Neuronal stem cell (in vitro differentiated cells): ENCODE measurements around the gene SYNE1.
A peak's percentile ranks its signal among the peaks of the same experiment; 100 is the strongest.

ENCODE experiments used
- DNase-seq: peaks from one replicate; pipeline ENCODE4 v3.0.0-alpha.2; 2013; ENCODE audit warnings: low spot score
- H2AFZ ChIP-seq: one replicate; pipeline ENCODE4 v1.6.1; 2013; ENCODE audit warnings: mild to moderate bottlenecking, low read length, inconsistent platforms
- H2AK5ac ChIP-seq: 2 replicates; pipeline ENCODE4 v1.6.1; 2013; ENCODE audit warnings: low read depth, mild to moderate bottlenecking, inconsistent platforms, low read length, moderate library complexity, mixed read lengths
- H2BK120ac ChIP-seq: 2 replicates; pipeline ENCODE4 v1.6.1; 2013; ENCODE audit warnings: low read depth, mild to moderate bottlenecking, inconsistent platforms, low read length, moderate library complexity, mixed read lengths
- H2BK12ac ChIP-seq: one replicate; pipeline ENCODE4 v1.6.1; 2013; ENCODE audit warnings: low read length, inconsistent platforms
- H2BK15ac ChIP-seq: 2 replicates; pipeline ENCODE4 v1.6.1; 2013; ENCODE audit warnings: mild to moderate bottlenecking, low read length, inconsistent platforms, mixed read lengths
- H2BK5ac ChIP-seq: one replicate; pipeline ENCODE4 v1.6.1; 2013; ENCODE audit warnings: inconsistent platforms, mild to moderate bottlenecking, low read length, moderate library complexity
- H3K14ac ChIP-seq: one replicate; pipeline ENCODE4 v1.6.1; 2013; ENCODE audit warnings: low read length, inconsistent platforms
- H3K18ac ChIP-seq: 2 replicates; pipeline ENCODE4 v1.6.1; 2013; ENCODE audit warnings: low read length, inconsistent platforms
- H3K23ac ChIP-seq: 2 replicates; pipeline ENCODE4 v1.6.1; 2013; ENCODE audit warnings: low read depth, mild to moderate bottlenecking, mixed read lengths, low read length, inconsistent platforms; ENCODE audit not compliant: poor library complexity
- H3K27ac ChIP-seq: replicated peaks from 3 replicates; pipeline ENCODE4 v1.5.1; 2013; ENCODE audit warnings: low read length, inconsistent platforms
- H3K27me3 ChIP-seq, 3 experiments: 2 replicates each; pipeline ENCODE4 v1.6.1; 2013; ENCODE audit warnings: low read length in 3 of 3, mild to moderate bottlenecking in 2 of 3, inconsistent platforms in 1 of 3, low read depth in 1 of 3, mixed read lengths in 1 of 3, moderate library complexity in 1 of 3; ENCODE audit not compliant: control insufficient read depth in 3 of 3, insufficient read depth in 3 of 3
- H3K36me3 ChIP-seq, 2 donors: replicated peaks in 1 of 2; 2 replicates each; pipeline ENCODE4 v1.6.1; 2013; ENCODE audit warnings: low read length in 2 of 2; ENCODE audit not compliant: control insufficient read depth in 2 of 2, insufficient read depth in 2 of 2
- H3K4ac ChIP-seq: 2 replicates; pipeline ENCODE4 v1.6.1; 2013; ENCODE audit warnings: inconsistent platforms, mild to moderate bottlenecking, low read length, moderate library complexity
- H3K4me1 ChIP-seq, 2 donors: 1 replicate in 1 of 2; 2 replicates in 1 of 2; pipeline ENCODE4 v1.6.1; 2013; ENCODE audit warnings: low read length in 2 of 2, low read depth in 1 of 2; ENCODE audit not compliant: control insufficient read depth in 2 of 2, insufficient read depth in 1 of 2
- H3K4me2 ChIP-seq: one replicate; pipeline ENCODE4 v1.6.1; 2013; ENCODE audit warnings: mild to moderate bottlenecking, low read length, inconsistent platforms; ENCODE audit not compliant: insufficient read depth, poor library complexity, severe bottlenecking
- H3K4me3 ChIP-seq, 2 donors: 2 replicates each; pipeline ENCODE4 v1.5.1; 2013; ENCODE audit warnings: low read length in 2 of 2, mild to moderate bottlenecking in 2 of 2, inconsistent platforms in 1 of 2, moderate library complexity in 1 of 2
- H3K79me1 ChIP-seq: one replicate; pipeline ENCODE4 v1.6.1; 2013; ENCODE audit warnings: low read depth, mild to moderate bottlenecking, inconsistent platforms, low read length, moderate library complexity
- H3K9ac ChIP-seq: one replicate; pipeline ENCODE4 v1.6.1; 2013; ENCODE audit warnings: mild to moderate bottlenecking, low read depth, low read length, inconsistent platforms; ENCODE audit not compliant: poor library complexity
- H3K9me3 ChIP-seq, 2 donors: replicated peaks in 1 of 2; 2 replicates each; pipeline versions ENCODE3 to v1.6.1; 2013; ENCODE audit warnings: low read length in 2 of 2, mild to moderate bottlenecking in 2 of 2, inconsistent platforms in 1 of 2, low read depth in 1 of 2, mixed read lengths in 1 of 2, moderate library complexity in 1 of 2; ENCODE audit not compliant: control insufficient read depth in 2 of 2, insufficient read depth in 1 of 2
- H4K8ac ChIP-seq: one replicate; pipeline ENCODE4 v1.6.1; 2013; ENCODE audit warnings: low read depth, mild to moderate bottlenecking, inconsistent platforms, low read length, moderate library complexity
- H4K91ac ChIP-seq: one replicate; pipeline ENCODE4 v1.6.1; 2013; ENCODE audit warnings: low read length, low read depth, mild to moderate bottlenecking, inconsistent platforms; ENCODE audit not compliant: poor library complexity
- WGBS, 2 donors: extraction: QIAGEN DNeasy Blood & Tissue Kit; methylation state at CpG; one replicate each; pipeline ENCODE4 v1.1.7; 2013; ENCODE audit warnings: missing lambda C conversion rate in 2 of 2, mixed read lengths in 1 of 2; ENCODE audit not compliant: insufficient read length in 2 of 2, insufficient replicate concordance in 1 of 2; ENCODE audit errors: extremely low coverage in 2 of 2; 5-methylcytosine and 5-hydroxymethylcytosine counted together

Gene SYNE1

DNA sequence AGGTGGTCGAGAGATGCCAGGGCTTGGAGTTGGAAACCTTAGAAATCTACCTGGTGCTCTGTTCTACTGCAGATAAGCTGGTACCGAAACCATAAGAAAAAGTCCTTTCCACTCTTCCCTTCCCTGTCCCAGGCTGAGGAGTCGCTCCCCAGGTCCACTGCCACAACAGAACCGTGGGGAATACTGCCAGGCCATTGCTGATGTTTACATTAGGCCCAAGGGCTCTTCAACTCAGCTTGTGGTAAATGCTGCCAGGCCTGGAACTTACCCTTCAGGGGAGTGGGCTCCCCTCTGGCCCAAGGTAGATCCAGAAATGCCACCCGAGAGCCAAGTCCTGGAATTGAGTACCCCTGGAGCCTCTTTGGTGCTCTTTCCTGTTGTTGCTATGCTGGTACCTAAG is 441.3 kb downstream of the SYNE1 start:
- Histone ChIP-seq H3K4me1 (no peaks in the 10 kb centered on the region), H4K8ac (no peak overlapping the region), H2BK120ac (no peak overlapping the region)

DNA sequence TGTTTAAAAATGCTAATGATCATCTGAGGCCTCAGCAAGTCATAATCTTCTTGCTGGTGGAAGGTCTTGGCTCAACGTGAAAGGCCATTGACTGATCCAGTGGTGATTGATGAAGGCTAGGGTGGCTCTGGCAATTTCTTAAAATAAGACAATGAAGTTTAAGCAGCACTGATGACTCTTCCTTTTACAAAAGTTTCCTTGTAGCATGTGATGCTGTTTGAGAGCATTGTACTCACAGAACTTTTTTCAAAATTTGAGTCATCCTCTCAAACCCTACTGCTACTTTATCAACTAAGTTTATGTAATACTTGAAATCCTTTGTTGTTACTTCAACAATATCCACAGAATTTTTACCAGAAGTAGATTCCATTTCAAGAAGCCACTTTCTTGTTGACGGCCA is 447.4 kb downstream of the SYNE1 start:
- Histone ChIP-seq H3K27me3 (no peaks in the 10 kb centered on the region), H3K4ac (no peak overlapping the region), H2AFZ (no peak overlapping the region), H3K14ac (no peak overlapping the region), H3K23ac (no peak overlapping the region), H3K4me2 (no peak overlapping the region), H2BK15ac (no peak overlapping the region), H3K4me1 (no peaks in the 10 kb centered on the region), H2AK5ac (no peak overlapping the region), H2BK12ac (no peak overlapping the region), H3K79me1 (no peaks in the 10 kb centered on the region), H3K4me3 (no peak overlapping the region), H3K27ac (no peak overlapping the region), H3K36me3 (no peaks in the 10 kb centered on the region), H4K91ac (no peak overlapping the region), H3K18ac (no peak overlapping the region), H2BK5ac (no peak overlapping the region), H4K8ac (no peak overlapping the region), H2BK120ac (no peak overlapping the region), H3K9me3 (no peaks in the 10 kb centered on the region), H3K9ac (no peak overlapping the region)
- DNase-seq, result no peak
- WGBS, 2 donors, result no CpG with 5 or more reads among the region's 2 CpGs

More for the DNA sequence above, 441.3 kb downstream of the SYNE1 start:
- Histone ChIP-seq H3K4ac (no peak overlapping the region), H3K27ac (no peak overlapping the region), H3K4me3 (no peak overlapping the region), H3K9me3 (peaks cover 0 to 2% of the 10 kb centered on the region in 2 donors), H3K23ac (no peak overlapping the region), H3K14ac (no peak overlapping the region), H2BK12ac (no peak overlapping the region), H3K27me3 (no peaks in the 10 kb centered on the region), H3K18ac (no peak overlapping the region), H3K9ac (no peak overlapping the region), H2BK5ac (no peak overlapping the region), H4K91ac (no peak overlapping the region), H2BK15ac (no peak overlapping the region), H2AFZ (no peak overlapping the region), H2AK5ac (peak overlapping the region; percentile 53), H3K4me2 (no peak overlapping the region), H3K79me1 (no peaks in the 10 kb centered on the region), H3K36me3 (peaks cover 2 to 5% of the 10 kb centered on the region in 2 donors)
- WGBS, 2 donors, result no CpG with 5 or more reads among the region's 5 CpGs
- DNase-seq, result no peak

- no peak overlapping the region for H2AK5ac ChIP-seq
- H4K8ac ChIP-seq, result no peak overlapping the region
- H2AFZ ChIP-seq, result no peak overlapping the region
- no peak overlapping the region for H2BK120ac ChIP-seq
- no peak overlapping the region for H3K23ac ChIP-seq
- no peaks in the 10 kb centered on the region for H3K27me3 ChIP-seq
- no peak overlapping the region for H3K4me3 ChIP-seq
- H3K4ac ChIP-seq, result no peak overlapping the region
- H3K27ac ChIP-seq, result no peak overlapping the region
- no peaks in the 10 kb centered on the region for H3K9me3 ChIP-seq
- no peak overlapping the region for H4K91ac ChIP-seq
- H3K14ac ChIP-seq, result no peak overlapping the region
- H3K4me2 ChIP-seq, result no peak overlapping the region
- H3K18ac ChIP-seq, result no peak overlapping the region
- DNase-seq, result no peak
- H2BK12ac ChIP-seq, result no peak overlapping the region
- no peak overlapping the region for H2BK5ac ChIP-seq
- no peaks in the 10 kb centered on the region for H3K36me3 ChIP-seq
- no peak overlapping the region for H3K9ac ChIP-seq
- no peaks in the 10 kb centered on the region for H3K79me1 ChIP-seq
- no peaks in the 10 kb centered on the region for H3K4me1 ChIP-seq
- no peak overlapping the region for H2BK15ac ChIP-seq
- no CpG with 5 or more reads among the region's 3 CpGs for WGBS, 2 donors
Measured at GRCh38 chr6:152188011-152188410, 449.2 kb downstream of the SYNE1 start.

- Histone ChIP-seq H2BK15ac (no peak overlapping the region), H3K4me2 (no peak overlapping the region), H2AK5ac (no peak overlapping the region), H3K27me3 (no peaks in the 10 kb centered on the region), H3K23ac (no peak overlapping the region), H2BK120ac (no peak overlapping the region), H2AFZ (no peak overlapping the region), H3K27ac (no peak overlapping the region), H4K8ac (no peak overlapping the region), H3K14ac (no peak overlapping the region), H3K36me3 (no peaks in the 10 kb centered on the region), H3K79me1 (no peaks in the 10 kb centered on the region), H3K9ac (no peak overlapping the region), H3K18ac (no peak overlapping the region), H3K9me3 (no peaks in the 10 kb centered on the region), H2BK12ac (no peak overlapping the region), H4K91ac (no peak overlapping the region), H3K4ac (no peak overlapping the region), H2BK5ac (no peak overlapping the region), H3K4me3 (no peak overlapping the region), H3K4me1 (no peaks in the 10 kb centered on the region)
- no CpG with 5 or more reads among the region's 3 CpGs for whole genome bisulfite sequencing, 2 donors
- no peak for DNase-seq
Measured at GRCh38 chr6:152186840-152187239, 450.3 kb downstream of the SYNE1 start.
